ENCODE measurements around the gene ACACB. TPM values are rescaled to one million over a fixed set of nuclear protein-coding genes. Genes with fewer than 3 reads are reported as not detected.

ACACB gene
- total RNA-seq, 1 donor from 2014 or later, result 1.7 TPM

- DNase-seq (ENCODE audit: low spot score), result no peak
- no peak overlapping the region for H3K27ac Mint-ChIP-seq (ENCODE audit: unreplicated experiment)
- no peak overlapping the region for H3K4me3 Mint-ChIP-seq (ENCODE audit: unreplicated experiment)
- H3K36me3 Mint-ChIP-seq (ENCODE audit: low read depth, unreplicated experiment), result no peaks in the 10 kb centered on the region
- TF ChIP-seq CTCF (IDR thresholded peaks at IDR 0.05; ENCODE audit: unreplicated experiment), result no peak
- H3K27me3 Mint-ChIP-seq (ENCODE audit: unreplicated experiment), result peaks cover 3% of the 10 kb centered on the region
- no peaks in the 10 kb centered on the region for H3K4me1 Mint-ChIP-seq (ENCODE audit: unreplicated experiment)
- no peaks in the 10 kb centered on the region for H3K9me3 Mint-ChIP-seq (ENCODE audit: unreplicated experiment)
Measured at GRCh38 chr12:109209082-109209481, 92.7 kb downstream of the ACACB start.

- Mint-ChIP-seq H3K4me3 (ENCODE audit: unreplicated experiment) (no peak overlapping the region), H3K36me3 (ENCODE audit: low read depth, unreplicated experiment) (no peaks in the 10 kb centered on the region), H3K27ac (ENCODE audit: unreplicated experiment) (no peak overlapping the region), H3K4me1 (ENCODE audit: unreplicated experiment) (no peaks in the 10 kb centered on the region), H3K9me3 (ENCODE audit: unreplicated experiment) (no peaks in the 10 kb centered on the region), H3K27me3 (ENCODE audit: unreplicated experiment) (no peaks in the 10 kb centered on the region)
- TF ChIP-seq CTCF (IDR thresholded peaks at IDR 0.05; ENCODE audit: unreplicated experiment), result no peak
- no peak for DNase-seq (ENCODE audit: low spot score)
Measured at GRCh38 chr12:109212460-109213115, 96.2 kb downstream of the ACACB start.

- H3K9me3 Mint-ChIP-seq (ENCODE audit: unreplicated experiment), result no peaks in the 10 kb centered on the region
- no peaks in the 10 kb centered on the region for H3K4me1 Mint-ChIP-seq (ENCODE audit: unreplicated experiment)
- no peaks in the 10 kb centered on the region for H3K36me3 Mint-ChIP-seq (ENCODE audit: low read depth, unreplicated experiment)
- no peak for DNase-seq (ENCODE audit: low spot score)
- TF ChIP-seq CTCF (IDR thresholded peaks at IDR 0.05; ENCODE audit: unreplicated experiment), result no peak
- no peak overlapping the region for H3K27ac Mint-ChIP-seq (ENCODE audit: unreplicated experiment)
- H3K4me3 Mint-ChIP-seq (ENCODE audit: unreplicated experiment), result no peak overlapping the region
- H3K27me3 Mint-ChIP-seq (ENCODE audit: unreplicated experiment), result no peaks in the 10 kb centered on the region
Measured at GRCh38 chr12:109214131-109214530, 97.7 kb downstream of the ACACB start.

DNA sequence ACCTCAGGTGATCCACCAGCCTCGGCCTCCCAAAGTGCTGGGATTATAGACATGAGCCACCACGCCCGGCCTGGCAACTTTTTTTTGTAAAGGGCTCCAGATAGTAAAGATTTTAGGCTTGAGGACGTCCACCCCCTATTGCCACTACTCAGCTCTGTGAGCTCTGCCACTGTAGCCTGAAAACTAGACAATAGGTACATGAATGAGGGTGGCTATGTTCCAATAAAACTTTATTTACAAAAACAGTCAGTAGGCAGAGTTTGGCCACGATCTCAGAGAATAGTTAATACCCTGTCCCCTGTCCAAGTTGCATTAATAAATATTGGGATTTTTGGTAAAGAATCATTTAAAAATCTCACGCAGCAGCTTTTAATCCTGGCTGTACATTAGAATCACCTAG, 102.6 kb downstream of the ACACB start:
- no peaks in the 10 kb centered on the region for H3K9me3 Mint-ChIP-seq (ENCODE audit: unreplicated experiment)
- H3K36me3 Mint-ChIP-seq (ENCODE audit: low read depth, unreplicated experiment), result no peaks in the 10 kb centered on the region
- H3K27me3 Mint-ChIP-seq (ENCODE audit: unreplicated experiment), result no peaks in the 10 kb centered on the region
- TF ChIP-seq CTCF (IDR thresholded peaks at IDR 0.05; ENCODE audit: unreplicated experiment), result no peak
- H3K4me3 Mint-ChIP-seq (ENCODE audit: unreplicated experiment), result no peak overlapping the region
- DNase-seq (ENCODE audit: low spot score), result no peak
- no peaks in the 10 kb centered on the region for H3K4me1 Mint-ChIP-seq (ENCODE audit: unreplicated experiment)
- H3K27ac Mint-ChIP-seq (ENCODE audit: unreplicated experiment), result no peak overlapping the region

DNA sequence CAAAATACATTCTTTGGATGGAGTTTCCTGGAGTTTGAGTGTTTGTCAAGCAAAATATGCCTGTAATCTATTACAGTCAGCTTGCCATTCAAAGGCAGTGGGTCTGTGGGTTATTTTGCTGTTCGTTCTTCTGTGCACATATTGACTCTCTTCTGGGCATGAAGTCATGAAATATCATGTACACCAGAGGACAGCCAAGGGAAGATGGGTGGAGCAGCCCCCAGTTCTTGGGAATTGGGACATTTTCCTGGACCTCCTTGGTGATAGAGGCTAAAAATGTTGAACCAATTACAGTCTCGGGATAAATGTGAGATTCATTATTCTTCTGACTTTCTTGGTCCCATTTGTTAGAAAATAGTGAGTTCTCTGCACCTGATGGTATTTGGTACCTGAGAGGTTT, 103.6 kb downstream of the ACACB start:
- no peak for TF ChIP-seq CTCF (IDR thresholded peaks at IDR 0.05; ENCODE audit: unreplicated experiment)
- Mint-ChIP-seq H3K4me1 (ENCODE audit: unreplicated experiment) (no peaks in the 10 kb centered on the region), H3K27me3 (ENCODE audit: unreplicated experiment) (no peaks in the 10 kb centered on the region), H3K36me3 (ENCODE audit: low read depth, unreplicated experiment) (no peaks in the 10 kb centered on the region), H3K9me3 (ENCODE audit: unreplicated experiment) (no peaks in the 10 kb centered on the region), H3K27ac (ENCODE audit: unreplicated experiment) (no peak overlapping the region), H3K4me3 (ENCODE audit: unreplicated experiment) (no peak overlapping the region)
- DNase-seq (ENCODE audit: low spot score), result no peak
